ENCODE results near the gene TEX30.

TEX30 gene
- long read RNA-seq, transcript TEX30-206 (6 exons, 1,165 nt), result minor isoform, 35 of 142 reads
- long read RNA-seq, transcript TEX30-202 (5 exons, 1,038 nt), result major isoform, 73 of 142 reads
- long read RNA-seq, partial matches to known transcripts, result 0 of 142 reads
- long read RNA-seq, other reads (novel, unspliced or antisense), result 31 of 142 reads

DNA sequence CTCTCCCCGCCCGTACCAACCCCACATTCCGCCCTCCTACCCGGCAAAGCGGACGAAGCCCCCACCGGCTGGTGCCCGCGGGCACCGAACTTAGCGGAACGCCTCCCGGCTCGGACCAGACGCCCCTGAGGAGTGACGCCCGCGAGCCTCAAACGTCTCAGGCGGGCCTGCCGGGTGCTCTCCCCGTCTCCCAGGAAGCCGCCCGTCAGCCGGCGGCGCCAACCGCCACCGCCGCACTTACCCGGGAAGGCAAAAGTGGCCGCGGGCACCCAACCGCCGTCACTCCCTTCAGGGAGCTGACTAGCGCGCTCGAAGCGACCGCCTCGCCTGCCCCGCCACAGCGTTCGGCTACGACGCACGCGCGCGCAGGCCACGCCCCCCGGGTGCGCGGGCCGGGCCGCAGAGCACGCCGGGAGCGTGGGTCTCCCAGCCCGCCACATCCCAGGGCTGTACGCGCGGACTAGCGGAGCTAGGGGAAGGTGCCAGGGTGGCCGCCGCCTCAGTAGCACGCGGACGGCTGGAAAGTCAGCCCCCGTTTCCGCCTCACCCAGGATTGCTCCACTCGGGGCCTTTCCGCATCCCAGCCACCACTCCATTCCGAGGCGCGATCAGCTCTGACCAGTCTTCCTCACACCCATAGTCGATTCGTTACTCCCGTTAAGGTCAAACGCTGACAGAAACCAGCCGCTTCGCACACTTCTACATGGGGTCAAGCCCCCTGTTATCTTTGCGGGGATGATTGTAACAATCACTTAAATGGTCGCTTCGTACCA is at the start of gene TEX30:
TEX30 (minus strand) TSS at position 346 of the 773 bp plus-strand sequence. CDS start 3,760 bp downstream, outside the sequence.
- Histone ChIP-seq H3K27ac (replicated peaks) (peak within 1 kb of the TSS; percentile 94), H3K27me3 (ENCODE audit: insufficient read depth, poor library complexity, severe bottlenecking) (no peaks in the 10 kb centered on the region), H3K4me3 (replicated peaks; ENCODE audit: insufficient read depth, low read length) (peak within 1 kb of the TSS; percentile 56)
- TF ChIP-seq GABPA (IDR thresholded peaks at IDR 0.05; ENCODE audit: low read depth) (no peak; the same call in 1 of the 2 replicates), POLR2AphosphoS5 (IDR thresholded peaks at IDR 0.05; ENCODE audit: low read depth) (peak; percentile 97)
- TF ChIP-seq, protein P1, sequence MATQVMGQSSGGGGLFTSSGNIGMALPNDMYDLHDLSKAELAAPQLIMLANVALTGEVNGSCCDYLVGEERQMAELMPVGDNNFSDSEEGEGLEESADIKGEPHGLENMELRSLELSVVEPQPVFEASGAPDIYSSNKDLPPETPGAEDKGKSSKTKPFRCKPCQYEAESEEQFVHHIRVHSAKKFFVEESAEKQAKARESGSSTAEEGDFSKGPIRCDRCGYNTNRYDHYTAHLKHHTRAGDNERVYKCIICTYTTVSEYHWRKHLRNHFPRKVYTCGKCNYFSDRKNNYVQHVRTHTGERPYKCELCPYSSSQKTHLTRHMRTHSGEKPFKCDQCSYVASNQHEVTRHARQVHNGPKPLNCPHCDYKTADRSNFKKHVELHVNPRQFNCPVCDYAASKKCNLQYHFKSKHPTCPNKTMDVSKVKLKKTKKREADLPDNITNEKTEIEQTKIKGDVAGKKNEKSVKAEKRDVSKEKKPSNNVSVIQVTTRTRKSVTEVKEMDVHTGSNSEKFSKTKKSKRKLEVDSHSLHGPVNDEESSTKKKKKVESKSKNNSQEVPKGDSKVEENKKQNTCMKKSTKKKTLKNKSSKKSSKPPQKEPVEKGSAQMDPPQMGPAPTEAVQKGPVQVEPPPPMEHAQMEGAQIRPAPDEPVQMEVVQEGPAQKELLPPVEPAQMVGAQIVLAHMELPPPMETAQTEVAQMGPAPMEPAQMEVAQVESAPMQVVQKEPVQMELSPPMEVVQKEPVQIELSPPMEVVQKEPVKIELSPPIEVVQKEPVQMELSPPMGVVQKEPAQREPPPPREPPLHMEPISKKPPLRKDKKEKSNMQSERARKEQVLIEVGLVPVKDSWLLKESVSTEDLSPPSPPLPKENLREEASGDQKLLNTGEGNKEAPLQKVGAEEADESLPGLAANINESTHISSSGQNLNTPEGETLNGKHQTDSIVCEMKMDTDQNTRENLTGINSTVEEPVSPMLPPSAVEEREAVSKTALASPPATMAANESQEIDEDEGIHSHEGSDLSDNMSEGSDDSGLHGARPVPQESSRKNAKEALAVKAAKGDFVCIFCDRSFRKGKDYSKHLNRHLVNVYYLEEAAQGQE (IDR thresholded peaks at IDR 0.05; ENCODE audit: insufficient replicate concordance, low read depth), result peak; percentile 59
- peak; percentile 60 to 88 for DNase-seq (ENCODE audit: low read depth in 1 of 2, low spot score in 1 of 2)

DNA sequence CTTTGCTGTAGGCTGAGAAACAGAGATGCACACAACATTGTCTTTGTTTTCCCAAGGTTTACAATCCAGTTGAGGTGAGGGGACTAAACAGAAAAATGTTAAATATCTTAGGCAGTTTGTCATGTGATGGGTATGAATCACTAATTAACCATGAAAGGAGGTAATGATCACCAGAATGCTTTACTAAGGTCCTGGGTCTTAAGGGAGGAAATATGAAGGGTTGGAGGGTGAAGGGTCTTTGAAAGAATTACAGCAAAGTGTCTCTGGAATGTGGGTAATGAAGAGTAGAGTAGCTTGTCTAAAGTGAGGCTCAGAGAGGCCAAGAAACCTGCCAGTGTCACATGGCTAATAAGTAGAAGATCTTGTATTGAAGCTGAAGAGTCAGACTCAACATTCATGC is 44.3 kb upstream of the TEX30 start:
- TF ChIP-seq, protein P2, sequence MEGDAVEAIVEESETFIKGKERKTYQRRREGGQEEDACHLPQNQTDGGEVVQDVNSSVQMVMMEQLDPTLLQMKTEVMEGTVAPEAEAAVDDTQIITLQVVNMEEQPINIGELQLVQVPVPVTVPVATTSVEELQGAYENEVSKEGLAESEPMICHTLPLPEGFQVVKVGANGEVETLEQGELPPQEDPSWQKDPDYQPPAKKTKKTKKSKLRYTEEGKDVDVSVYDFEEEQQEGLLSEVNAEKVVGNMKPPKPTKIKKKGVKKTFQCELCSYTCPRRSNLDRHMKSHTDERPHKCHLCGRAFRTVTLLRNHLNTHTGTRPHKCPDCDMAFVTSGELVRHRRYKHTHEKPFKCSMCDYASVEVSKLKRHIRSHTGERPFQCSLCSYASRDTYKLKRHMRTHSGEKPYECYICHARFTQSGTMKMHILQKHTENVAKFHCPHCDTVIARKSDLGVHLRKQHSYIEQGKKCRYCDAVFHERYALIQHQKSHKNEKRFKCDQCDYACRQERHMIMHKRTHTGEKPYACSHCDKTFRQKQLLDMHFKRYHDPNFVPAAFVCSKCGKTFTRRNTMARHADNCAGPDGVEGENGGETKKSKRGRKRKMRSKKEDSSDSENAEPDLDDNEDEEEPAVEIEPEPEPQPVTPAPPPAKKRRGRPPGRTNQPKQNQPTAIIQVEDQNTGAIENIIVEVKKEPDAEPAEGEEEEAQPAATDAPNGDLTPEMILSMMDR (IDR thresholded peaks at IDR 0.05; ENCODE audit: insufficient read depth, low read length), result no peak
- no peak for TF ChIP-seq GABPA (IDR thresholded peaks at IDR 0.05; ENCODE audit: low read depth)
- no peak overlapping the region for H3K27ac ChIP-seq (replicated peaks)
- H3K4me3 ChIP-seq (replicated peaks; ENCODE audit: insufficient read depth, low read length), result no peak overlapping the region
- no peaks in the 10 kb centered on the region for H3K27me3 ChIP-seq (ENCODE audit: insufficient read depth, poor library complexity, severe bottlenecking)
- no peak for DNase-seq (ENCODE audit: low read depth in 1 of 2, low spot score in 1 of 2)

DNA sequence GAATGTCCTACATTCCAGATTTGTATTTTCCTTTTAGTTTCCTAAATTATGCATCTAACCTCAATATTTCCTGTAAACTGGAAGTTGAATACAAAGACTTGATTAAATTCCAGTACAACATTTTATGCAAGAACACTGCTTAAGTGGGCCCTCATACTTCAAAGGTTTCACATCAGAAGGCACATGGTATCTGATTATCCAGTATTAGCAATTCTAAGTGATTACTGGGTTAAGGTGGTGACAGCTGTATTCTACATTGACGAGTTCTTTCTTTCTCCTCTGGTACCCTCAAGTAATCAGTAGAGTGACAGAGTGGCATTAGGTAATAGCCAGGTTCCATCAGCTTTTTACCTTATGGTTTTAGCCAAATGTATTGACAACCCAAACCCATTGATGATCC is 43.7 kb upstream of the TEX30 start:
- no peak for DNase-seq (ENCODE audit: low read depth in 1 of 2, low spot score in 1 of 2)
- TF ChIP-seq SPI1 (IDR thresholded peaks at IDR 0.05; ENCODE audit: borderline replicate concordance, low read depth), result no peak
- no peak for TF ChIP-seq GABPA (IDR thresholded peaks at IDR 0.05; ENCODE audit: low read depth)
- TF ChIP-seq, protein P2 (IDR thresholded peaks at IDR 0.05; ENCODE audit: insufficient read depth, low read length), result no peak
- no peak for TF ChIP-seq POLR2AphosphoS5 (IDR thresholded peaks at IDR 0.05; ENCODE audit: low read depth)
- TF ChIP-seq, protein P1 (IDR thresholded peaks at IDR 0.05; ENCODE audit: insufficient replicate concordance, low read depth), result no peak
- H3K27ac ChIP-seq (replicated peaks), result no peak overlapping the region
- H3K4me3 ChIP-seq (replicated peaks; ENCODE audit: insufficient read depth, low read length), result no peak overlapping the region
- no peaks in the 10 kb centered on the region for H3K27me3 ChIP-seq (ENCODE audit: insufficient read depth, poor library complexity, severe bottlenecking)

DNA sequence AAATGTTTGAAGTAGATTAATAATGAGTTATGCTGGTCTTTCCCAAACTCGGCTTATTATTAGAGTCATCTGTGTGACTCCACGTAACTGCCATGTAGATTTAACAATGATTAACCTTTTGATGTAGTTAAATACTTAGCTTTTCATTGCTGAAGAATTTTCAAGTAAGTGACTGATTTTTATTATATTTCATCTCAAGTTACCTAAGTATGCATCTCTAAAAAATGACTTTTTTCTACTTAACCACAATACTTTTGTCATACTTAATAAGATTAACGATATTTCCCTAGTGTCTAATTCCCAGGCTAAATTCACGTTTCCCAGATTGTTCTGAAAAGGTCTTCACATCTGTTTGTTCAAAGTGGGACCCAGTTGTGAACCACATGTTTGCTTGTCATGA is 43.1 kb upstream of the TEX30 start:
- Histone ChIP-seq H3K27ac (replicated peaks) (no peak overlapping the region), H3K27me3 (ENCODE audit: insufficient read depth, poor library complexity, severe bottlenecking) (no peaks in the 10 kb centered on the region), H3K4me3 (replicated peaks; ENCODE audit: insufficient read depth, low read length) (no peak overlapping the region)
- TF ChIP-seq POLR2AphosphoS5 (IDR thresholded peaks at IDR 0.05; ENCODE audit: low read depth), result no peak
- TF ChIP-seq, protein P2 (IDR thresholded peaks at IDR 0.05; ENCODE audit: insufficient read depth, low read length), result no peak
- no peak for TF ChIP-seq GABPA (IDR thresholded peaks at IDR 0.05; ENCODE audit: low read depth)
- no peak for TF ChIP-seq SPI1 (IDR thresholded peaks at IDR 0.05; ENCODE audit: borderline replicate concordance, low read depth)
- TF ChIP-seq, protein P1 (IDR thresholded peaks at IDR 0.05; ENCODE audit: insufficient replicate concordance, low read depth), result no peak
- DNase-seq (ENCODE audit: low read depth in 1 of 2, low spot score in 1 of 2), result no peak
